B cell (primary cell): ENCODE results near the gene AKT3. TPM values are rescaled to one million over a fixed set of nuclear protein-coding genes. Genes with fewer than 3 reads are reported as not detected.

ENCODE experiments used
- ATAC-seq: fragments of 200-7000 bp; cut with Tn5 transposase; one replicate; pipeline ENCODE4 v1.10.0; 2021; ENCODE audit warnings: low read depth, mild to moderate bottlenecking, moderate number of reproducible peaks, moderate library complexity
- CTCF ChIA-PET: fragments of 350-600 bp; sonication (Branson Sonifier 250); formaldehyde crosslinking; loops from one replicate; lab custom pipeline; 2021; ENCODE audit warnings: antibody characterized with exemption, inconsistent platforms; lab: Charles Lee
- POLR2A ChIA-PET: fragments of 350-600 bp; sonication (Branson Sonifier 250); formaldehyde crosslinking; loops from one replicate; lab custom pipeline; 2021; ENCODE audit warnings: antibody characterized with exemption; lab: Charles Lee
- DNase-seq: peaks from one replicate; pipeline ENCODE4 v3.0.0; 2013
- H2AFZ ChIP-seq: 2 replicates; pipeline ENCODE4 v1.6.1; 2012; ENCODE audit warnings: mild to moderate bottlenecking, low read depth, low read length; ENCODE audit not compliant: insufficient read depth, poor library complexity, severe bottlenecking
- H3K27ac ChIP-seq, 2 donors: 1 replicate in 1 of 2; 2 replicates in 1 of 2; pipeline ENCODE4 v1.5.1; 2012 to 2013; ENCODE audit warnings: low read length in 2 of 2, mild to moderate bottlenecking in 2 of 2, moderate library complexity in 1 of 2
- H3K27me3 ChIP-seq, 4 experiments: fragments of 200-600 bp in 1 of 4; sonication (generic) in 1 of 4; replicated peaks in 1 of 4; 1 replicate in 2 of 4; 2 replicates in 2 of 4; pipeline versions ENCODE4 v1.6.1 to v1.7.0; 2013 to 2016; ENCODE audit warnings: low read length in 3 of 4, mild to moderate bottlenecking in 2 of 4, mixed read lengths in 1 of 4, moderate library complexity in 1 of 4; ENCODE audit not compliant: insufficient read depth in 4 of 4, control insufficient read depth in 3 of 4; ENCODE audit errors: control extremely low read depth in 1 of 4
- H3K36me3 ChIP-seq, 2 experiments: replicated peaks in 1 of 2; 1 replicate in 1 of 2; 2 replicates in 1 of 2; pipeline versions ENCODE4 v1.6.1 to v1.7.1; 2013; ENCODE audit warnings: low read length in 1 of 2; ENCODE audit not compliant: insufficient read depth in 2 of 2, control insufficient read depth in 1 of 2; ENCODE audit errors: control extremely low read depth in 1 of 2, extremely low read depth in 1 of 2
- H3K4me1 ChIP-seq, 2 donors: fragments of 200-600 bp in 1 of 2; sonication (generic) in 1 of 2; 1 replicate in 1 of 2; 2 replicates in 1 of 2; pipeline versions ENCODE4 v1.5.1 to v1.6.1; 2013 to 2017; ENCODE audit warnings: low read length in 2 of 2; ENCODE audit not compliant: control insufficient read depth in 2 of 2, insufficient read depth in 2 of 2
- H3K4me2 ChIP-seq: replicated peaks from 2 replicates; pipeline ENCODE3; 2012; ENCODE audit warnings: mild to moderate bottlenecking, low read depth, low read length; ENCODE audit not compliant: poor library complexity, severe bottlenecking
- H3K4me3 ChIP-seq, 5 experiments: fragments of 200-600 bp in 1 of 5; sonication (generic) in 1 of 5; 1 replicate in 3 of 5; 2 replicates in 2 of 5; pipeline versions ENCODE4 v1.5.1 to v1.7.0; 2011 to 2016; ENCODE audit warnings: low read length in 4 of 5, mild to moderate bottlenecking in 4 of 5, low read depth in 2 of 5, control low read depth in 1 of 5, moderate library complexity in 1 of 5; ENCODE audit not compliant: insufficient read depth in 1 of 5; ENCODE audit errors: control extremely low read depth in 1 of 5, extremely low read depth in 1 of 5
- H3K79me2 ChIP-seq: fragments of 200-600 bp; sonication (generic); one replicate; pipeline ENCODE4 v1.6.0; 2016; ENCODE audit warnings: low read length; ENCODE audit not compliant: control insufficient read depth, insufficient read depth
- H3K9ac ChIP-seq: fragments of 200-600 bp; sonication (generic); 2 replicates; pipeline ENCODE4 v1.6.1; 2017; ENCODE audit warnings: mild to moderate bottlenecking, low read length, moderate library complexity
- H3K9me3 ChIP-seq, 3 donors: one replicate each; pipeline versions ENCODE4 v1.6.1 to v1.7.1; 2013; ENCODE audit warnings: low read length in 2 of 3; ENCODE audit not compliant: control insufficient read depth in 2 of 3, insufficient read depth in 1 of 3; ENCODE audit errors: control extremely low read depth in 1 of 3
- H4K20me1 ChIP-seq: 2 replicates; pipeline ENCODE4 v1.6.0; 2012; ENCODE audit warnings: mild to moderate bottlenecking, low read length; ENCODE audit not compliant: insufficient read depth, control insufficient read depth, poor library complexity, severe bottlenecking
- H3K27ac Mint-ChIP-seq: one replicate; pipeline ENCODE4 v1.8.0; 2021; ENCODE audit warnings: mixed read lengths
- H3K27me3 Mint-ChIP-seq: one replicate; pipeline ENCODE4 v1.8.0; 2021; ENCODE audit warnings: mixed read lengths
- H3K4me1 Mint-ChIP-seq: one replicate; pipeline ENCODE4 v1.8.0; 2021; ENCODE audit warnings: mixed read lengths
- H3K4me3 Mint-ChIP-seq: one replicate; pipeline ENCODE4 v1.8.0; 2021; ENCODE audit warnings: mixed read lengths
- H3K9me3 Mint-ChIP-seq: one replicate; pipeline ENCODE4 v1.8.0; 2022; ENCODE audit warnings: mixed read lengths; ENCODE audit not compliant: insufficient read depth
- CTCF ChIP-seq: fragments of 200-600 bp; IDR thresholded peaks from one replicate; pipeline ENCODE4 v1.8.0; 2022; ENCODE audit warnings: antibody characterized with exemption, mild to moderate bottlenecking
- EZH2 ChIP-seq: IDR thresholded peaks from 2 replicates; pipeline ENCODE4 v1.6.1; 2012; ENCODE audit warnings: borderline replicate concordance, low read depth, mild to moderate bottlenecking, moderate library complexity, low read length; ENCODE audit not compliant: insufficient read depth, poor library complexity, severe bottlenecking
- WGBS: methylation state at CpG from one replicate; pipeline ENCODE4 v1.1.5; 2013; ENCODE audit warnings: missing lambda C conversion rate; ENCODE audit not compliant: insufficient coverage; 5-methylcytosine and 5-hydroxymethylcytosine counted together
- intact Hi-C: fragments of 100-400 bp; cut with micrococcal nuclease; formaldehyde crosslinking; loops from one replicate; pipeline ENCODE4 v1.10.0; 2022
- polyA plus RNA-seq: library from polyadenylated mRNA; depleted of rRNA; stranded (reverse); fragments of >200 nt; gene quantifications from 2 replicates; pipeline ENCODE4 v1.2.3, GENCODE V29; 2012
- total RNA-seq, 2 donors: library from RNA; stranded (reverse); fragments of 120-200 nt in 1 of 2; gene quantifications; 1 replicate in 1 of 2; 2 replicates in 1 of 2; pipeline versions ENCODE4 v1.2.3 to v1.2.4, GENCODE V29; 2013 to 2022

AKT3 gene
- total and polyA plus RNA-seq, 2 donors (not counting 1 experiment from before 2014, with no cell fraction given): 4.4 to 148 TPM

- Histone ChIP-seq H2AFZ (no peak overlapping the region), H3K79me2 (no peaks in the 10 kb centered on the region), H3K27me3 (no peaks in the 10 kb centered on the region), H3K9ac (no peak overlapping the region), H3K9me3 (no peaks in the 10 kb centered on the region), H3K27ac (no peak overlapping the region), H3K36me3 (peaks cover 0 to 8% of the 10 kb centered on the region in 2 experiments), H3K4me2 (no peak overlapping the region), H4K20me1 (no peaks in the 10 kb centered on the region), H3K4me3 (no peak overlapping the region), H3K4me1 (peaks cover 14 to 18% of the 10 kb centered on the region in 2 donors)
- intact Hi-C loops: no loop called here
- Mint-ChIP-seq H3K27ac (no peak overlapping the region), H3K27me3 (no peaks in the 10 kb centered on the region), H3K4me3 (no peak overlapping the region), H3K4me1 (peaks cover 30% of the 10 kb centered on the region), H3K9me3 (no peaks in the 10 kb centered on the region)
- 97% methylated on average over 4 of the region's 7 CpGs for WGBS
- CTCF ChIA-PET: no interaction called here
- POLR2A ChIA-PET: interaction anchor here (0.6 kb wide), 1 partner anchor 1501 kb away, joined by 8 read pairs; no protein-coding TSS in a partner anchor
- DNase-seq (no peak), ATAC-seq (no peak)
- TF ChIP-seq EZH2 (no peak), CTCF (no peak)
Measured at GRCh38 chr1:243470502-243470901, 379.5 kb downstream of the AKT3 start.

GRCh38 chr1:243469497-243469896 is 380.5 kb downstream of the AKT3 start:
- Mint-ChIP-seq H3K9me3 (no peaks in the 10 kb centered on the region), H3K4me1 (peaks cover 30% of the 10 kb centered on the region), H3K4me3 (no peak overlapping the region), H3K27me3 (no peaks in the 10 kb centered on the region), H3K27ac (no peak overlapping the region)
- Histone ChIP-seq H3K27me3 (no peaks in the 10 kb centered on the region), H3K36me3 (peaks cover 0 to 8% of the 10 kb centered on the region in 2 experiments), H3K9ac (no peak overlapping the region), H3K27ac (no peak overlapping the region), H3K79me2 (no peaks in the 10 kb centered on the region), H3K4me2 (no peak overlapping the region), H2AFZ (no peak overlapping the region), H3K4me1 (peaks cover 14 to 18% of the 10 kb centered on the region in 2 donors), H4K20me1 (no peaks in the 10 kb centered on the region), H3K4me3 (no peak overlapping the region), H3K9me3 (no peaks in the 10 kb centered on the region)
- no peak for ATAC-seq
- WGBS: no CpG with 5 or more reads among the region's 3 CpGs
- TF ChIP-seq EZH2: no peak
- TF ChIP-seq CTCF: no peak
- CTCF ChIA-PET: no interaction called here
- DNase-seq: no peak
- intact Hi-C loops: no loop called here
- POLR2A ChIA-PET: no interaction called here
